Measurements from ENCODE around the gene TTK. TPM values are rescaled to one million over a fixed set of nuclear protein-coding genes. Genes with fewer than 3 reads are reported as not detected.

Gene TTK
- total RNA-seq, 1 experiment from 2014 or later, result 36.2 TPM

DNA sequence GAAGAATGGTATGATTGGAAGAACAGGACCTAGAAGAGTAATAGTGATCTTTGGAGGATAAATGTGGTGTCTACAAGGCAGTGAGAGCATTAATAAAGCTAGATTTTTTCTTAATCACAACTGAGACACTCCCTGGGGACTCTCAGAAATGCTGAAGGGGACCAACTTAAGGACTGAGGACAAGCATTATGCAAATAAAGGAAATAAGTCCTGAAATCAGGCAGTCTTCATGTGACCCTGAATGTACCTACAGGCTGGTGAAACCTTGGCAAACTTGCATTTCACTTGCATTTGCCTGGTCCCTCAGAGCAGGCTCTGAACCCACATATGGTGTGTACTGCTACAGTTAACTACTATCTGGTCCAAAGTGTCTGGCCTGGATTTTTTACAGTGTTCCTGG, 19.3 kb upstream of the TTK start:
- no peaks in the 10 kb centered on the region for H3K27me3 Mint-ChIP-seq (ENCODE audit: unreplicated experiment)
- no peaks in the 10 kb centered on the region for H3K4me1 Mint-ChIP-seq (ENCODE audit: low read depth, unreplicated experiment)
- TF ChIP-seq, protein P1, sequence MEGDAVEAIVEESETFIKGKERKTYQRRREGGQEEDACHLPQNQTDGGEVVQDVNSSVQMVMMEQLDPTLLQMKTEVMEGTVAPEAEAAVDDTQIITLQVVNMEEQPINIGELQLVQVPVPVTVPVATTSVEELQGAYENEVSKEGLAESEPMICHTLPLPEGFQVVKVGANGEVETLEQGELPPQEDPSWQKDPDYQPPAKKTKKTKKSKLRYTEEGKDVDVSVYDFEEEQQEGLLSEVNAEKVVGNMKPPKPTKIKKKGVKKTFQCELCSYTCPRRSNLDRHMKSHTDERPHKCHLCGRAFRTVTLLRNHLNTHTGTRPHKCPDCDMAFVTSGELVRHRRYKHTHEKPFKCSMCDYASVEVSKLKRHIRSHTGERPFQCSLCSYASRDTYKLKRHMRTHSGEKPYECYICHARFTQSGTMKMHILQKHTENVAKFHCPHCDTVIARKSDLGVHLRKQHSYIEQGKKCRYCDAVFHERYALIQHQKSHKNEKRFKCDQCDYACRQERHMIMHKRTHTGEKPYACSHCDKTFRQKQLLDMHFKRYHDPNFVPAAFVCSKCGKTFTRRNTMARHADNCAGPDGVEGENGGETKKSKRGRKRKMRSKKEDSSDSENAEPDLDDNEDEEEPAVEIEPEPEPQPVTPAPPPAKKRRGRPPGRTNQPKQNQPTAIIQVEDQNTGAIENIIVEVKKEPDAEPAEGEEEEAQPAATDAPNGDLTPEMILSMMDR (IDR thresholded peaks at IDR 0.05; ENCODE audit: unreplicated experiment), result no peak
- intact Hi-C loops (cut with micrococcal nuclease; ENCODE audit: unreplicated experiment), result no loop called here
- DNase-seq, result no peak
- H3K4me3 Mint-ChIP-seq (ENCODE audit: low read depth, unreplicated experiment), result no peak overlapping the region
- CTCF ChIA-PET, result interaction anchor here (0.7 kb wide), 1 partner anchor 502 kb away, joined by 11 read pairs; no protein-coding TSS in a partner anchor
- H3K36me3 Mint-ChIP-seq (ENCODE audit: insufficient read depth, unreplicated experiment), result no peaks in the 10 kb centered on the region
- no peak overlapping the region for H3K27ac Mint-ChIP-seq (ENCODE audit: unreplicated experiment)
- BruUV-seq (replicated peaks), result no TSS peak
- no peaks in the 10 kb centered on the region for H3K9me3 Mint-ChIP-seq (ENCODE audit: low read depth, unreplicated experiment)

DNA sequence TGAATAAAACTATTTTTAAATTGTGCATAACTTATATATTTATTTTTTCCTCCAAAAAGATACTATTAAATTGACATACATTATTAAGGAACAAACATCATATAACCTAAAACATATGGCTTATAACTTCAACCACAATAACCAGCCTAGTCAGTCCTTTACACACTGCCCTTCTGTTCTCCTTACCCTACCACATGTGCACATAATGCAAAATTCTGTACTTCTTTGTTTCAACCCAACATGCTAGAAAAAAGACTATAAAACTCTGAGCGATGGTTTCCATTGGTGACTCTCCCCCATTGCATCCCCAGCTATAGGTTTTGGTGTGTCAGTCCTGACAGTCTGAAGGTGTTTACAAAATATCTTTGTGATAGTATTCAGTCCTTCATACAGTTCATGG, 14.8 kb upstream of the TTK start:
- no peak for DNase-seq
- Mint-ChIP-seq H3K9me3 (ENCODE audit: low read depth, unreplicated experiment) (no peaks in the 10 kb centered on the region), H3K4me3 (ENCODE audit: low read depth, unreplicated experiment) (no peak overlapping the region), H3K36me3 (ENCODE audit: insufficient read depth, unreplicated experiment) (no peaks in the 10 kb centered on the region), H3K27me3 (ENCODE audit: unreplicated experiment) (no peaks in the 10 kb centered on the region), H3K4me1 (ENCODE audit: low read depth, unreplicated experiment) (no peaks in the 10 kb centered on the region), H3K27ac (ENCODE audit: unreplicated experiment) (no peak overlapping the region)
- no TSS peak for BruUV-seq (replicated peaks)
- TF ChIP-seq, protein P1 (IDR thresholded peaks at IDR 0.05; ENCODE audit: unreplicated experiment), result no peak
- intact Hi-C loops (cut with micrococcal nuclease; ENCODE audit: unreplicated experiment), result no loop called here
- CTCF ChIA-PET, result no interaction called here

DNA sequence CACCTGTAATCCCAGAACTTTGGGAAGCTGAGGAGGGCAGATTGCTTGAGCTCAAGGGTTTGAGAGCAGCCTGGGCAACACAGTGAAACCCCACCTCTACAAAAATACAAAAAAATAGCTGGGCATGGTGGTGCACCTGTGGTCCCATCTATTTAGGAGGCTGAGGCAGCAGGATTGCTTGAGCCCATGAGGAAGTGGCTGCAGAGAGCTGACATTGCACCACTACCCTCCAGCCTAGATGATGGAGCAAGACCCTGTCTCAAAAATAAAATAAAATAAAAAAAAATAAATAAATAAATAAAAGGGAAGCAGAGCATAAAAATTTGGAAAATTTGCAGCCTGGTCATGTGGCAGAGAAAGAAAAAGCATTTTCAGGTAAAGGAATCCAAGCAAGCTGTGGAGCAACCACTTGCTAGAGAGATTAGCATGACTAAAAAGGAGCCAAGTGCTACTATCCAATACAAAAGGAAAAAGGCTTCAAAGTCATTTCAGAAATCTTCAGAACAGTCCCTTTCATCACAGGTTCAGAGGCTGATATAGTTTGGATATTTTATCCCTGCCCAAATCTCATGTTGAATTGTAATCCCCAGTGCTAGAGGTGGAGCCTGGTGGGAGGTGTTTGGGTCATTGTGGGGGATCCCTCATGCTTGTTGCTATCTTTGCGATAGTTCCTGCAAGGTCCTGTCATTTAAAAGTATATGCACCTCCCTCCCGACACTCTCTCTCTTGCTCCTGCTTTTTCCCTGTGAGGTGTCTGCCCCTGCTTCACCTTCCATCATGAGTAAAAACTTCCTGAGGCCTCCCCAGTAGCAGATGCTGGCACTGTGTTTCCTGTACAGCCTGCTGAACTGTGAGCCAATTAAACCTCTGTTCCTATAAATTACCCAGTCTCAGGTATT, 11.2 kb upstream of the TTK start:
- Mint-ChIP-seq H3K9me3 (ENCODE audit: low read depth, unreplicated experiment) (no peaks in the 10 kb centered on the region), H3K36me3 (ENCODE audit: insufficient read depth, unreplicated experiment) (no peaks in the 10 kb centered on the region)
- BruUV-seq (replicated peaks), result no TSS peak

DNA sequence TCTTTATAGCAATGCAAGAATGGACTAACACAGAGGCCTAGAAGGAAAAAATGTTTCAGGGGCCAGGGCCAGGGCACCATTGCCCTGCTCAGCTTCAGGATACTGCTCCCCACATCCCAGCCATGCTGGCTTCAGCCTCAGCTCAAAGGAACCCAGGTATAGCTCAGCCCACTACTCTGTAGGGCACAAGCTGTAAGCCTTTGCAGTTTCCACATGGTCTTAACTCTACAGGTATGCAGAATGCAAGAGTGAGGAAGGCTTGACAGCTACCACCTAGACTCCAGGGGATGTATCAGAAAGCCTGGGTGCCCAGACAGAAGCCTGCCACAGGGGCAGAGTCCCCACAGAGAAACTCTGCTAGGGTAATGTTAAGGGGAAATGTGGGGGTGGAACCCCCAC, 10.5 kb upstream of the TTK start:
- intact Hi-C loops (cut with micrococcal nuclease; ENCODE audit: unreplicated experiment), result no loop called here
- TF ChIP-seq, protein P1 (IDR thresholded peaks at IDR 0.05; ENCODE audit: unreplicated experiment), result no peak
- no peak for DNase-seq
- CTCF ChIA-PET, result no interaction called here
- no peak overlapping the region for H3K4me3 Mint-ChIP-seq (ENCODE audit: low read depth, unreplicated experiment)
- no TSS peak for BruUV-seq (replicated peaks)
- H3K27ac Mint-ChIP-seq (ENCODE audit: unreplicated experiment), result no peak overlapping the region
- no peaks in the 10 kb centered on the region for H3K36me3 Mint-ChIP-seq (ENCODE audit: insufficient read depth, unreplicated experiment)
- no peaks in the 10 kb centered on the region for H3K4me1 Mint-ChIP-seq (ENCODE audit: low read depth, unreplicated experiment)
- H3K9me3 Mint-ChIP-seq (ENCODE audit: low read depth, unreplicated experiment), result no peaks in the 10 kb centered on the region
- H3K27me3 Mint-ChIP-seq (ENCODE audit: unreplicated experiment), result no peaks in the 10 kb centered on the region

More for the DNA sequence above, 11.2 kb upstream of the TTK start:
- CTCF ChIA-PET, result no interaction called here
- H3K4me1 Mint-ChIP-seq (ENCODE audit: low read depth, unreplicated experiment), result no peaks in the 10 kb centered on the region
- no peak overlapping the region for H3K4me3 Mint-ChIP-seq (ENCODE audit: low read depth, unreplicated experiment)
- intact Hi-C loops (cut with micrococcal nuclease; ENCODE audit: unreplicated experiment), result no loop called here
- DNase-seq, result no peak
- no peak overlapping the region for H3K27ac Mint-ChIP-seq (ENCODE audit: unreplicated experiment)
- no peaks in the 10 kb centered on the region for H3K27me3 Mint-ChIP-seq (ENCODE audit: unreplicated experiment)
- TF ChIP-seq, protein P1 (IDR thresholded peaks at IDR 0.05; ENCODE audit: unreplicated experiment), result no peak
